HFF-Myc (cell line): ENCODE measurements around the gene SRGAP3.

Experiments used
- DNase-seq: peaks from one replicate; pipeline ENCODE4 v3.0.0-alpha.2; 2011; ENCODE audit warnings: low read depth; ENCODE audit errors: extremely low read depth
- H3K4me3 ChIP-seq: replicated peaks from 2 replicates; pipeline ENCODE4 v1.5.1; 2011; ENCODE audit warnings: low read depth, mild to moderate bottlenecking, control low read depth, low read length
- CTCF ChIP-seq: IDR thresholded peaks from 2 replicates; pipeline ENCODE4 v1.5.1; 2012; ENCODE audit warnings: mild to moderate bottlenecking, low read depth, low read length, control low read depth; ENCODE audit errors: missing control alignments

Gene SRGAP3

GRCh38 chr3:9198261-9198660 lies 51.2 kb downstream of the SRGAP3 start:
- DNase-seq = no peak
- no peak overlapping the region for H3K4me3 ChIP-seq
- TF ChIP-seq CTCF = no peak

- no peak for DNase-seq
- TF ChIP-seq CTCF = no peak
- no peak overlapping the region for H3K4me3 ChIP-seq
Measured at GRCh38 chr3:9196020-9196419, 53.4 kb downstream of the SRGAP3 start.

DNA sequence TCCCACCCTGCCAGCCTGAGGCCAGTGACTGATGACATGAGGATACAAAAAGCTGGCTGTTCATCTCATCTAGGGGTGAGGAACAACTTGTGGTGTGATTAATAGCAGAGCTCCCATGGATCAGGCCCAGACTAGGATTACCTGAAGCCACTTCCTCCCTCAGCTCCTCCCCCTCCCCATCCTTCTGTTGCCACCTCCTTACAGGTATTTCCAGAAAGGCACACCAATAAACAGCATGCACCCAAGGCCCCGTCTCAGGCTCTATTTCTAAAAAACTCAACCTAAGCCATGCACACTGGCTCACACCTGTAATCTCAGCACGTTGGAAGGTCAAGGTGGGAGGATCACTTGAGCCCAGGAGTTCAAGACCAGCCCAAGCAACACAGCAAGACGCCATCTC lies 54.1 kb downstream of the SRGAP3 start:
- H3K4me3 ChIP-seq = no peak overlapping the region
- DNase-seq = no peak

GRCh38 chr3:9194509-9195184 lies 54.8 kb downstream of the SRGAP3 start:
- no peak for DNase-seq
- no peak for TF ChIP-seq CTCF
- no peak overlapping the region for H3K4me3 ChIP-seq

More for the DNA sequence above, 54.1 kb downstream of the SRGAP3 start:
- TF ChIP-seq CTCF = no peak

DNA sequence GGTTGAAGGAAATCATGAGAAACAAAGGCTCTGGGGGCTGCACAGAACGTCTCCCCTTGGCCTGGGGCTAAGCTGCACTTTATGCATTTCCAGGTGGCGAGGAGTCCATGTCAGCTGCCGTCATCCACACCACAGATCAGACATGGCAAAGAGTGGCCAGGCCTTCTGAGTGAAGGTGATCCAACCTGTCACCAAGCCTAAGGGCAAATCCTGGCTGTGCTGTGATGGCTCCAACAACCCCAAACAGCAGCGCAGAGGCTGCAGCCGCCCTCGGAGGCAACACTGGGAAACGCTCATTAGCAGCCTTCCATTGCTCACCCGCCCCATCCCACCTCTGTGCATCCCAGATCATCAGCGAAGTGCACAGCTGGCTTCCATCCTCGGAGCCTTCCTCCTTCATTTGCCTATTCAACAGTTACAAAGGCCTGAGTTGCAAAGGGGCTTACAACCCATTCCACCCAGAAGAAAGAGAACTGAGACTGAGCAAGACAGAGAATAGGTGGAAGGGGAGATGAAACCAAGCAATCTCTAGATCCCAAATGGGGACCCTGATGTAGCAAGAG lies 55.7 kb downstream of the SRGAP3 start:
- no peak for DNase-seq
- no peak overlapping the region for H3K4me3 ChIP-seq
- no peak for TF ChIP-seq CTCF

DNA sequence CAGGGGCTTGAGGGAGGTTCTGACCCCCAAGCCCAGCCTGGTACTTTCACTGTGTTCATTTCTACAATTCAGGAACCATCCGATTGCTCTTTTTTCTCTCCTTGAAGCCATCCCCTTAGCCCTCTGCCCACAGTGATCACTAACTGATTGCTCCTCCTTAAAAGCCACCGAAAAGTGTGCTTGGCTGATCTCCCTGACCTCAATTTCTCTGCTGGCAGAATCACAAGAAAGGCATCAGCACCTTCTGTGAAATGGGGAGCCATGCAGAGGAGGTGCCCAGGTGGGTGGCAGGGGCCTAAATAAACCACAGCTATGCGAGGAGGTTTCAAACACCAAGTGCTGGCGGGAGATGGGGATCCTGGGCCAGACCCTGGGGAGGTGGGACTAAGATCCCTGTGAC lies 56.2 kb downstream of the SRGAP3 start:
- no peak for DNase-seq
- TF ChIP-seq CTCF = no peak
- no peak overlapping the region for H3K4me3 ChIP-seq
